ENCODE measurements around the gene CCNH. TPM values are rescaled to one million over a fixed set of nuclear protein-coding genes. Genes with fewer than 3 reads are reported as not detected.

CCNH gene
- total RNA-seq, 2 donors from 2014 or later: 21.2 to 38.1 TPM

DNA sequence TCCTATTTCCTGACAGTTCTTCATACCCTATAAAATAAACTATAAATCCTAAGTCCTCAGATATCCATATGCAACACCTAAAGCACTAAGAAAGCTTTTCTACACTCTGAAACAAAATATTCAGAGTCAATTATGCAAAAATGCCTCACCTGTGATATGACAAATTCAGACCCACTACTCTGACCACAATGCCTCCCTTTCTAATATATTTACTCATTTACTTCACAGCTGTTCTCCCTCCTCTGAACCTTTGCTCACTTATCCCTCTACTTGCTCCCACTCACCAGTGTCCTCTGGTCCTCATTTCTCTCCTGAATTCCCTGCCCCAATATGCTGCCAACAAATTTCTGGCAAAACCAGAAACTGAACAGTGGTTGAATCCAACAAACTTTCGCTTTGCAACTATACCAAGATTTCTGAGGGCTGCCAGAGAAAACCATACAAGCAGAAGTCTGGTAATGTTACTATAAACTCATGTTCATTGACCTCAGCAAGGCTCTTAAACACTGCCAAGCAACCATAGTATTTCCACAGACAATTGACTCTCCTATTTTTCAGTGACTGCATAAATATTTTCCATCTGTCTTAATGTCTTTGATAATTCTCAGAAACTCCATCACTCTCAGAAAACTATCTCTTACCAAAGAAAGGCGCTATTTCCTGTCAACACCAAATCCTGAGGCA, 7.1 kb downstream of the CCNH start:
- intact Hi-C loops (cut with DNase I): no loop called here
- no peak for DNase-seq
- ATAC-seq: no peak

DNA sequence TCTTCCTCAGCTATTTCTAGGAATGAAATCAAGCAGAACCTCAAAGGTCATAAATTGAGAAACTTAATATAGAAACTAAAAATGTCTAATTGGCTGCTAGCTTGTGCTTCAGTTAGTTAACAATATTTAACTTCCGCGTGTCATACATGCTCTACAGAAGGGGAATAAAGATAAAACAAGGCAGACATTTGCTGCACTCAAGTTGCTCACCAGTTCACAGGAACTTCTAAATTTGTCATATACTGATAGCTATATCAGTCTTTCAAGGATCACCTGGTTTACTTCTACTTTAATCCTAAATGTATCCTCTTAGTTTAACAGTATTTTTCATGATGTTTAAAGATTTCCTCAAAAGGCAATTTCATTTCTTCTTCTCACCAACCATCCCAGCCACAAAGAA, 8.4 kb downstream of the CCNH start:
- intact Hi-C loops (cut with DNase I): no loop called here
- DNase-seq (no peak), ATAC-seq (no peak)

DNA sequence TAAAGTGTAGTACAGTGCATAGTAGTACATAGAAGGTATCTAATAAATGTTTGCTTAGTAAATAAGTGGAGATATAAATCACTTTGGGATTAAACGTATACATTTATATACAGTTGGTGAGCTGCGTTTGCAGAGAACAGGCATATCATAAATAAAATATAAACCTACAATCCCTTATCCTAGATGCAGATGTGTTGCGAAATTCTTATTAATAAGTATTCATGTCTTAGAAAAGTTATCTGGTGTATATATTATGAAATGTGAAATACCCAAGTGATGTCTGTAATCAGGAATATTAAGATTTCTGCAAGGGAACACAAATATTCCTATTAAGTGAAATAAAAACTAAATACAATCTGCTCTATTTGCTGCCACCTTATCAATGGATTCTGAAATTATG, 8.8 kb downstream of the CCNH start:
- intact Hi-C loops (cut with DNase I): no loop called here
- ATAC-seq (no peak), DNase-seq (no peak)

DNA sequence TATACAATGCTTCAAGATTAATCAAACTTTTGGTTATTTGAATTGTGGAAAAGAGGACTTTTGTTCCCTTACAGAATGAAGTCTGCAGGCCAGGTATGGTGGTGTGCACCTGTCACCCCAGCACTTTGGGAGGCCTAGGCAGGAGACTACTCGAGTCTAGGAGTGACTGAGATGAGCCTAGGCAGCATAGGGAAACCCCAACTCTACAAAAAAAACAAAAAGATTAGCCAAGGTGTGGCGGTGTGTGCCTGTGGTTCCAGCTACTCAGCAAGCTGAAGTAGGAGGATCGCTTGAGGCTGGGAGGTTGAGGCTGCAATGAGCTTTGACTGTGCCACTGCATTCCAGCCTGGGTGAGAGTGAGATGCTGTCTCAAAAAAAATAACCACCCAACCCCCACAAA, 9.3 kb downstream of the CCNH start:
- no peak for ATAC-seq
- DNase-seq: no peak
- intact Hi-C loops (cut with DNase I): no loop called here

DNA sequence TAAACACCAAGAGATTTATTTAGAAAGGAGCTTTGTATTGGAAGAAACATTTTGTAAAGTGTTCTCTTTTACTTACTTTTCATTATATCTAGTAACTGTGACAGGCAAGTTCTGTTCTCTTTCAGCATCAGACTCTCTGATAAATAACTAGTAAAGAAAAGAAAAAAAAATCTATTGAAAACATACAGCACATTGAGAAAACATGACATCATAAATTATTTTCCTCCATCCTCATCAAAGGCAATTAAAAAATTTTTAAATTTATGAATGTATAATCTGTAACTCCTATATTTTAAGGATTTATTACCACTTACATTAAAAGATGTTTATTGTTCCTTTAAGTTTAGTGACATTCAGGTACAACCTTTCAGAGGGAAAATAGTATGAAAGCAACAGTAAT, 11.1 kb downstream of the CCNH start:
- intact Hi-C loops (cut with DNase I): no loop called here
- ATAC-seq (no peak), DNase-seq (no peak)

DNA sequence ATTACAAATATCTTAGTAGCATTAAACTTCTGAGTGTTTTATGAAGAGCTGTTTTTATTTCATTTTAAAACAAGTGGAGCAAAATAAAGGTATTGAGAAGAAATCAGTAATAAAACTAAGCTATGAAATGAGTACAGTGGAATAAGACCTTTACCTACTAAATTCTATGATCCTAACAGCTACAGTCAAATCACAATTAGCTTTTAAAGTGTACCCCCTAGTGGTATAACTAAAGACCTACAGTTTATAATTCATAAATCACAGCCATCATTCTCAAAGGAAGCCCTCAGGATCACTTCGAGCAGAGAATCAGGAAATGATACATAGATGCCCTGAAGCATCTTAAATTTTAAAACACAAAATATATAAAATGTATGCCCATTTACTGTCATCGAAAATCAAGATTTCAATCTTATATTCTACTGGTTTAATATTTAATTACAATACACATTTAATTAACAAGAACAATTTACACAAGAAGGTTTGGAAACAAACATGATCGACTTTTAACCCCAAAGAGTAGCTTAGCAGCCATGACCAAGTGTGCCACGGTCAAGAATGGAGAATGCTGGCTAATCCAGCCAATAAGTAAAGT, 12.3 kb downstream of the CCNH start:
- ATAC-seq (peak; percentile 47 to 68), DNase-seq (no peak)
- intact Hi-C loops (cut with DNase I): no loop called here

DNA sequence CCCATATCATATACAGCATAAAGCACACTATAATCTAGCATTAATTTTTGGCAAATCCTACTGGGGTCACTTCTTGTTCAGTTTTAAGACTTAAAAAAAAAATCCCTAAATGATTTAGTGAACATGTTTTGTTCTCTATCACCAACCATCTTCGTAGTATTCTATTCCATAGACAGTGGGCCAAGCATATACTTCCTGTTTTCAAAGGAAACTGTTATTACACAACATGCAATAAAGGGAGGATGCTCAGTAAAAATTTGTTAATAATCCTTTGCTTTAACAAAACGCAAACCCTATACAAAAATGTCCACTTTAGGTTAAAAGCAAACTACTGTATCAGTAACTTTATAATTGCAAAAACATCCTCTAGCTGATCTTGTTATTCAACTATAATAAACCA, 13.0 kb downstream of the CCNH start:
- intact Hi-C loops (cut with DNase I): loop anchor here in 1 of 2 donors (10.0 kb wide), 1 partner anchor 325 kb away; no protein-coding TSS in a partner anchor
- DNase-seq (no peak), ATAC-seq (peak in 1 of 2 donors; percentile 43)

DNA sequence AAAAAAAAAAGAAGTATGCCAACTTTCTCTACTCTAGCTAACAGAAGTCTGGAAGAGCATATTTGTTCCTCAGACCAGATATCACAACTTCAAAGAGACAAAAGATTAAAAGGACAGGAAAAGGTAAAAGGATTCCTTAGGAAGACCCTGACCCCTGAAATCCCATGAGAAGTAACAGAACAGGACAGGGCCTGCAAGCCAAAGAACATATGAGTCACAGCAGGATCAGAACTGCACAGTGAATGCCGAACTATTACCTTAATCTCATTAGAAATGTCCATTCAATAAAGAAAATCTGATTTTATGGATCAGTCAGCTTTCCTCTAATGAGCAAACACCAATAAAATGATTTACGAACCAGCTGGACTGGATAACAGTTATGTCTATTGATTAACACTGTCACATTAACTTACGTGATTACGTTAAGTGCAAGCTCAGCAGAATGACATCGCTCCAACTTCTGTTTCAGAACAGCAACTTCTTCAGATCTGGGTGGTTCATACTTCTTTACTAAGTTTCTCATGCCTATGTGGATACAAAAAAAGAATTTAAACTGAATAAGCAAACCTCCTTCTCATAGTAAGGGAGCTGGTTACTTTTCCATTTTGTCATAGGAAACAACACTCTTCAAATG, 13.6 kb downstream of the CCNH start:
- intact Hi-C loops (cut with DNase I): loop anchor here in 1 of 2 donors (10.0 kb wide), 1 partner anchor 324 kb away; no protein-coding TSS in a partner anchor
- DNase-seq: no peak
- ATAC-seq: no peak

DNA sequence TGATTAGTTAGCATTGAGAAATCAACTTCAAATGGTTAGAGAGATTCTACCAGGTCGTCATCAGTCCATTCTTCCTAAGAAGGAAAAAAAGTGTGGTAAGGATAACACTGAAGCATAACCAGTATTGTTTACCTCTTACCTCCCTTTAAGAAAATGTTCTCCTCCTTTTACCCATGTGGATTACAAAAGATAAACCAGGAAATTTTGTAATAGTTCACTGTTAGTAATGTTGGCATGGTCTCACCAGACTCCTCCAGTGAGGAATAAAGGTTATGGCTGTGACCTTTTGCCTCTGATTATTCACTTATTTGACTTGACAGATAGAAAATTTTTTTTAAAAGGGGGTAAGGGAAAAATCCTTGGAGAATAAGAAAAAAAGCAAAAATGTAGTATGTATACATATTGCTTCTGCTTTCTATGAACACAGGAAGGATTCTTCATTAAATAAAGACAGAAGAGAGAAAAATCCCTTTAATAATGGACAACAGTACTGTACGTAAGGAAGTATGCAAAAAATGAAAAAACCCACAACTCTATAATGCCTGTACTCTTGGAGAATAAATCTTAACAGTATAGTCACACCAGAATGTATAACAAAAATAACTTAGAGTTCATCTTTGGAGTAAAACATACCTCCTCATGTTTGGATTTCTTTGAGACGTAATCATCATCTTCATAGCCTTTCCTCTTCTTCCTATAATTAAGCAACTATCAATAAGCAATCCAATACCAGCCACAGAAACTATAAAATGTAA, 18.1 kb downstream of the CCNH start:
- intact Hi-C loops (cut with DNase I): loop anchor here in 1 of 2 donors (10.0 kb wide), 1 partner anchor 320 kb away; no protein-coding TSS in a partner anchor
- ATAC-seq (peak; percentile 47 to 74), DNase-seq (no peak)

DNA sequence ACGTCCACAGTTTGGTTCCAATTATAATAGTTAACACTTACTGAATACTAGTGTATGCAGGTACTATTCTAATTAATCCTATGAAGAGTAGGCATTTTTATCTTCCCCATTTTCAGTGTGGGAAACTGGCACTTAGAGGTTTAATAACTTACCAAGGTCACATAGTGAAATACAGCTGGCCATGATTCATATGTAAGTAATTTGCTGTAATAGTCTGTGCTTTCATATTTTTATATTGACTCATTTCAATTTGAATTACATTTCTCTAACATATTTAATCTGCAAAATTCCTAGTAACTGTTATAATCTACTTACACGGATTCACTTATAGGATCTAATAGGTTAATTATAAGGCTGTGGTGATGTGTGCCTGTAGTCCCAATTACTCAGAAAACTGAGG, 19.4 kb downstream of the CCNH start:
- intact Hi-C loops (cut with DNase I): loop anchor here in 1 of 2 donors (10.0 kb wide), 1 partner anchor 319 kb away; no protein-coding TSS in a partner anchor
- ATAC-seq: peak in 1 of 2 donors; percentile 74

DNA sequence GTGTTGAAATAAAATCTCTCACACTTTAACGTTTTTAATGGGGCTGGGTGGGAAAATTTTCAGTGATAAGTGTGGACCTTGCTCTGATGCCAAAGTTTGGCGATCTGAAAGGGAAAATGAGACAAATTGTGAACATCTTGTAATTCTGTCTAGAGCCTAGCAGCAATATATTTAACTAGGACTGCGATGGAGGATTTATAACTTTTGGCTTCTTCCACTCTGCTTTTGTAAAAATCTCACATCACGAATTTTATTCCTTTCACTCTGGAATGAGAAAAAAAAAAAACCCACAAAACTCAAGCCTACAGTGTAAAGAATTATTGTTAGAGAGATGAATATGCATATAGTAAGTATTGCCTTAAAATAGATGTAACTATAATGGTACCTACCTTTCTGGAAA, 19.9 kb downstream of the CCNH start:
- no peak for ATAC-seq
- intact Hi-C loops (cut with DNase I): loop anchor here in 1 of 2 donors (10.0 kb wide), 1 partner anchor 318 kb away; no protein-coding TSS in a partner anchor
- no peak for DNase-seq

More for the DNA sequence above, 19.4 kb downstream of the CCNH start:
- no peak for DNase-seq

DNA sequence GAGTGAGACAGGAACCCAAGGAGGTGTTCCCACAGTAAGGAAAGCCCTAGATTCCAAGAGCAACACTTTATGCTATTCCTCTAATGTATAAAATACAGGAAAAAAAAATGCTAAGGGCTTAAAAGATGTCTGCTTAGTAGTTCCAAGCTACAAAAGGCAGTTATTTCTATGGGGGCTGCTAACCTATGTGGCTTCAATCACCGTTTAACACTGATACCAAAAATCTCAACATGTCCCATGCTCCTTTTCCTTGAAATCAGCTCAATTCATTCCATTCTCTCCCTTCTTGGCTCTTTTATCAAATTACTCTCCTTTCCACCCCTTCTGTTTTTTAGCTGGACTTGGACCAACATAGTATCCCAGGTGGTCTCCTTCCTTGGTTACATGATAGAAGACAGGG, 20.6 kb downstream of the CCNH start:
- DNase-seq: no peak
- intact Hi-C loops (cut with DNase I): loop anchor here in 1 of 2 donors (10.0 kb wide), 1 partner anchor 317 kb away; no protein-coding TSS in a partner anchor
- ATAC-seq: no peak

DNA sequence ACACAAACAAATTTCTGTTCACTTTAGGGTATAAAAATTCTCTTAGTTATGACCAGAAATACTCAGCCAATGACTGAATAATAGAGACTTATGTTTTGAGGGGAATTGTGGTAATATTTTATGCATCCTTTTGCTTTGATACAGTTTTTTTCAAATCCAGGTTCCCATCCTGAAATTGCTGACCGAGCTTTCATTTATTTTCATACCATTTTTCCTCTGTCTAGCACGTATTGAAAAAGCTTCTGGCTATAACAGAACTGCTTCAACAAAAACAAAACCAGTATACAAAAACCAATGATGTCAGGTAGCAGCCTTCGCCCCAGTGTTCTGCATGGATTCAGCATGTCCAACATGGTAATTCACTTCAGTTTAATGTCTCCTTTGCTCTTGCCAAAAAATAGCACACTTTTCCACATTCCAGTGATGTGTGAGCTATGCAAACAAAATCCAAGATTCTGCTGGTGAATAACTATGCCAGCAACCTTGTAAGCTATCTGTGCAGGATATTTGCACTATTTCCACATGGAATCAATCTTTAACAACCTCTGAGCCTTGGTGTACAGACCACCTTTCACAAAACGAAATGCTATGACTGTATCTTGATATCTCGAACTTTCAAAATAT, 22.0 kb downstream of the CCNH start:
- no peak for ATAC-seq
- DNase-seq: no peak
- intact Hi-C loops (cut with DNase I): loop anchor here in 1 of 2 donors (10.0 kb wide), 1 partner anchor 316 kb away; no protein-coding TSS in a partner anchor

DNA sequence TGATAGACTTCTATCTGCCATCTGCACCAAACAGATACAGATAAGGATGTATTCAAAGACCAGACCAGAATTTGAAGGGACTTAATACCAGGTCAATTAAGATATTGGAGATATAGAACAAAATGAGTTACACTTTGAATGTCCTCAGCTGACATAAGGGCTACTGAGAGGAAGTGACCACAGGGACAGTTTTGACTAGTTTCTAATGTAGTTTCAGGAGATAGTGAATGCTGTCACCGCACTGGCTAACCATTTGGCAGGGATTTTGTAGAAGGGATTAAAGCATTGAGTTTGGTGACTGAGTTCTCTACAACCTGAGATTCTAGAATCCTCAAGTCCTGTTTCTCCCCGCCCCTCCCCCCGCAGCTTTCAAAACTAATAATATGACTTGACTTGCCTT, 22.7 kb downstream of the CCNH start:
- ATAC-seq: no peak
- DNase-seq: no peak
- intact Hi-C loops (cut with DNase I): loop anchor here in 1 of 2 donors (10.0 kb wide), 1 partner anchor 315 kb away; no protein-coding TSS in a partner anchor

DNA sequence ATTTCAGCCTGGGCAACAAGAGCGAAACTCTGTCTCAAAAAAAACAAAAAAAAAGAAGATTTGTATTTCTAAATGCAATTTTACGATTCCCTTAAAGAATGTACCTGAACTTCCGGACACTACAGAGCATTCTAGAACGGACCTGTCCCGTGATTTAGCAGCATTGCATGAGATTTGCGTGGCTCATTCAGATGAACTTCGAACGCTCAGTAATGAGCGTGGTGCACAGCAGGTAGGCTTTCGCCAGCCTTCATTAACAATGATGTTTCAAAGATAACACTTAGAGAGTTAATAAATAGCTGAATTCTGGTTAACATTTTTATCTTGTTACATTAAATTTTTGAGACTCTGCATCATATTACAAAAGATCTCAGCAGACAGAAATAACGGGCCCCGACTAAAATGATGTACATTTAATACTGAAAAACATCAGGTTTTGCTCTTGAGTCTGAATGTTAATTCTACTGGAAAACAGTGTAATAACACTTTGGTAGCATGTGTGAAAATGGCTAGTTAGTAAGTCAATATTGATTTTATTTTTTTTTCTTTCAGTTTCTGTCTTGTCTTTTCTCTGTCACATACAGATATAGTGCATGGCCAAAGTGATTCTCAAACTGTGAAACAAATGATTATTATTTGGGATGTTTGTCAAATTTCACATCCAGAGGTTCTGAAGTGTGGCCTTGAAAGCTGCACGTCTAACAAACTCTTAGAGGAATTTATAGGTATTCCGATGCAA, 23.3 kb downstream of the CCNH start:
- no peak for ATAC-seq
- DNase-seq: no peak
- intact Hi-C loops (cut with DNase I): loop anchor here in 1 of 2 donors (10.0 kb wide), 1 partner anchor 315 kb away; no protein-coding TSS in a partner anchor

DNA sequence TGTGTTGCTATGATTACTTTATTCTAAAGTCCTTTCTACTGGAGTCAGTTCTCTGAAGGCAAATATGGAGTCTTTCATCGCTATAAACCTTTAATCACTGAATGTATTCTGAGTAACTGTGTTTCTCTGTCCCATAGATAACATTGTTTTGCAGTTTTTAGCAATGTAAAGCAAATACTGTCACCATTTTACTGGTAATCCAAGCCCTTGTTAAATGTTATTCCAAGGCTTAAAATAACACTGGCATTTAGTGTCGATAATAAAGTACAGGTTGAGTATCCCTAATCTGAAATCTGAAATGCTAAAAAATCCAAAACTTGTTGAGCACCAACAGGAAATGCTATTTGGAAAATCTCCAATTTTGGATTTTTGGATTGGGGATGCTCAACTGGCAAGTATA, 24.6 kb downstream of the CCNH start:
- intact Hi-C loops (cut with DNase I): no loop called here
- DNase-seq: no peak
- ATAC-seq: no peak

DNA sequence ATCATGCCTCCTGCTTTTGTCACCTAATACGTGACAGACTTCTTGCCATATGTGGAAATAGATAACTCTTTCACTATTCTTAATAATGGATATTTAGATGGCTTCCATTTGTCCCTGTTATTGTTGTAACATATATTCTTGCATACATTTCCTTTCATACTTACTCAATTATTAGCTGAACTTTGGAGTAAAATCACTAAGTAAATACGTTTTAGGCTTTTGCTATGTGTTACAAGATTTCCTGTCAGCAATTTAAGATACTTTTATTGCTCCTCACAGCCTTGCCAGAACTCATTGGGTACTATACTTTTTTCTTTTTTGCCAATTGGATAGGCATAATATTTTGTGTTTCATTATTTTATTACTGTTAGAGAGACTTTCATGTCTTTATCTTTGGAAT, 26.9 kb downstream of the CCNH start:
- ATAC-seq: no peak
- no peak for DNase-seq
- intact Hi-C loops (cut with DNase I): no loop called here

DNA sequence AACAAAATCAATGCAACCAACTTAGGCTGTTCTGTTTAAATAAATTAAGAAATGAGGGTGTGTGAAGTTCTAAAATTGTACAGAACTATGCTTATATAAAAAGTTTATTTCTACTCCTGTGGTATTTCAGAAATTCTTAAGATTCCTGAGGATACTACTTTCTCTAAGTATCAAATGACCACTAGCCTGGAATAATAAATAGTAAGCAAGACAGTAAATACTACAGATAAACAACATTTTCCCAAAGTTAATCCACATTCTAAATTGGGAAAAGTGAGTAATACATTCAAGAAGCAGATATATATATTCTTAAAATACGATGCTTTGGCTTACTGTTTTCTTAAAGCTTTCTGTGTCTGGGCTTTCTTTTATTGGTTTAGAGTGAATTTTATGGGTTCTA, 29.5 kb downstream of the CCNH start:
- intact Hi-C loops (cut with DNase I): no loop called here
- no peak for DNase-seq

More for the DNA sequence above, 29.5 kb downstream of the CCNH start:
- ATAC-seq: no peak

Measured in left cardiac atrium (tissue), 4 donors.